B cell (primary cell): ENCODE results near the gene MBOAT7. TPM values are rescaled to one million over a fixed set of nuclear protein-coding genes. Genes with fewer than 3 reads are reported as not detected.

Experiments
- ATAC-seq: fragments of 200-7000 bp; cut with Tn5 transposase; one replicate; pipeline ENCODE4 v1.10.0; 2021; ENCODE audit warnings: low read depth, mild to moderate bottlenecking, moderate number of reproducible peaks, moderate library complexity
- CTCF ChIA-PET: fragments of 350-600 bp; sonication (Branson Sonifier 250); formaldehyde crosslinking; loops from one replicate; lab custom pipeline; 2021; ENCODE audit warnings: antibody characterized with exemption, inconsistent platforms; lab: Charles Lee
- POLR2A ChIA-PET: fragments of 350-600 bp; sonication (Branson Sonifier 250); formaldehyde crosslinking; loops from one replicate; lab custom pipeline; 2021; ENCODE audit warnings: antibody characterized with exemption; lab: Charles Lee
- DNase-seq: peaks from one replicate; pipeline ENCODE4 v3.0.0; 2013
- H2AFZ ChIP-seq: 2 replicates; pipeline ENCODE4 v1.6.1; 2012; ENCODE audit warnings: mild to moderate bottlenecking, low read depth, low read length; ENCODE audit not compliant: insufficient read depth, poor library complexity, severe bottlenecking
- H3K27ac ChIP-seq, 2 donors: 1 replicate in 1 of 2; 2 replicates in 1 of 2; pipeline ENCODE4 v1.5.1; 2012 to 2013; ENCODE audit warnings: low read length in 2 of 2, mild to moderate bottlenecking in 2 of 2, moderate library complexity in 1 of 2
- H3K27me3 ChIP-seq, 4 experiments: fragments of 200-600 bp in 1 of 4; sonication (generic) in 1 of 4; replicated peaks in 1 of 4; 1 replicate in 2 of 4; 2 replicates in 2 of 4; pipeline versions ENCODE4 v1.6.1 to v1.7.0; 2013 to 2016; ENCODE audit warnings: low read length in 3 of 4, mild to moderate bottlenecking in 2 of 4, mixed read lengths in 1 of 4, moderate library complexity in 1 of 4; ENCODE audit not compliant: insufficient read depth in 4 of 4, control insufficient read depth in 3 of 4; ENCODE audit errors: control extremely low read depth in 1 of 4
- H3K36me3 ChIP-seq, 2 experiments: replicated peaks in 1 of 2; 1 replicate in 1 of 2; 2 replicates in 1 of 2; pipeline versions ENCODE4 v1.6.1 to v1.7.1; 2013; ENCODE audit warnings: low read length in 1 of 2; ENCODE audit not compliant: insufficient read depth in 2 of 2, control insufficient read depth in 1 of 2; ENCODE audit errors: control extremely low read depth in 1 of 2, extremely low read depth in 1 of 2
- H3K4me1 ChIP-seq, 2 donors: fragments of 200-600 bp in 1 of 2; sonication (generic) in 1 of 2; 1 replicate in 1 of 2; 2 replicates in 1 of 2; pipeline versions ENCODE4 v1.5.1 to v1.6.1; 2013 to 2017; ENCODE audit warnings: low read length in 2 of 2; ENCODE audit not compliant: control insufficient read depth in 2 of 2, insufficient read depth in 2 of 2
- H3K4me2 ChIP-seq: replicated peaks from 2 replicates; pipeline ENCODE3; 2012; ENCODE audit warnings: mild to moderate bottlenecking, low read depth, low read length; ENCODE audit not compliant: poor library complexity, severe bottlenecking
- H3K4me3 ChIP-seq, 5 experiments: fragments of 200-600 bp in 1 of 5; sonication (generic) in 1 of 5; 1 replicate in 3 of 5; 2 replicates in 2 of 5; pipeline versions ENCODE4 v1.5.1 to v1.7.0; 2011 to 2016; ENCODE audit warnings: low read length in 4 of 5, mild to moderate bottlenecking in 4 of 5, low read depth in 2 of 5, control low read depth in 1 of 5, moderate library complexity in 1 of 5; ENCODE audit not compliant: insufficient read depth in 1 of 5; ENCODE audit errors: control extremely low read depth in 1 of 5, extremely low read depth in 1 of 5
- H3K79me2 ChIP-seq: fragments of 200-600 bp; sonication (generic); one replicate; pipeline ENCODE4 v1.6.0; 2016; ENCODE audit warnings: low read length; ENCODE audit not compliant: control insufficient read depth, insufficient read depth
- H3K9ac ChIP-seq: fragments of 200-600 bp; sonication (generic); 2 replicates; pipeline ENCODE4 v1.6.1; 2017; ENCODE audit warnings: mild to moderate bottlenecking, low read length, moderate library complexity
- H3K9me3 ChIP-seq, 3 donors: one replicate each; pipeline versions ENCODE4 v1.6.1 to v1.7.1; 2013; ENCODE audit warnings: low read length in 2 of 3; ENCODE audit not compliant: control insufficient read depth in 2 of 3, insufficient read depth in 1 of 3; ENCODE audit errors: control extremely low read depth in 1 of 3
- H4K20me1 ChIP-seq: 2 replicates; pipeline ENCODE4 v1.6.0; 2012; ENCODE audit warnings: mild to moderate bottlenecking, low read length; ENCODE audit not compliant: insufficient read depth, control insufficient read depth, poor library complexity, severe bottlenecking
- H3K27ac Mint-ChIP-seq: one replicate; pipeline ENCODE4 v1.8.0; 2021; ENCODE audit warnings: mixed read lengths
- H3K27me3 Mint-ChIP-seq: one replicate; pipeline ENCODE4 v1.8.0; 2021; ENCODE audit warnings: mixed read lengths
- H3K4me1 Mint-ChIP-seq: one replicate; pipeline ENCODE4 v1.8.0; 2021; ENCODE audit warnings: mixed read lengths
- H3K4me3 Mint-ChIP-seq: one replicate; pipeline ENCODE4 v1.8.0; 2021; ENCODE audit warnings: mixed read lengths
- H3K9me3 Mint-ChIP-seq: one replicate; pipeline ENCODE4 v1.8.0; 2022; ENCODE audit warnings: mixed read lengths; ENCODE audit not compliant: insufficient read depth
- EZH2 ChIP-seq: IDR thresholded peaks from 2 replicates; pipeline ENCODE4 v1.6.1; 2012; ENCODE audit warnings: borderline replicate concordance, low read depth, mild to moderate bottlenecking, moderate library complexity, low read length; ENCODE audit not compliant: insufficient read depth, poor library complexity, severe bottlenecking
- WGBS: methylation state at CpG from one replicate; pipeline ENCODE4 v1.1.5; 2013; ENCODE audit warnings: missing lambda C conversion rate; ENCODE audit not compliant: insufficient coverage; 5-methylcytosine and 5-hydroxymethylcytosine counted together
- intact Hi-C: fragments of 100-400 bp; cut with micrococcal nuclease; formaldehyde crosslinking; loops from one replicate; pipeline ENCODE4 v1.10.0; 2022
- polyA plus RNA-seq: library from polyadenylated mRNA; depleted of rRNA; stranded (reverse); fragments of >200 nt; gene quantifications from 2 replicates; pipeline ENCODE4 v1.2.3, GENCODE V29; 2012
- total RNA-seq, 2 donors: library from RNA; stranded (reverse); fragments of 120-200 nt in 1 of 2; gene quantifications; 1 replicate in 1 of 2; 2 replicates in 1 of 2; pipeline versions ENCODE4 v1.2.3 to v1.2.4, GENCODE V29; 2013 to 2022
- TF ChIP-seq, protein P1 (sequence below): fragments of 200-600 bp; IDR thresholded peaks from one replicate; pipeline ENCODE4 v1.8.0; 2022; ENCODE audit warnings: antibody characterized with exemption, mild to moderate bottlenecking

Gene MBOAT7
- total and polyA plus RNA-seq, 2 donors (not counting 1 experiment from before 2014, with no cell fraction given): 22.3 to 34.8 TPM

DNA sequence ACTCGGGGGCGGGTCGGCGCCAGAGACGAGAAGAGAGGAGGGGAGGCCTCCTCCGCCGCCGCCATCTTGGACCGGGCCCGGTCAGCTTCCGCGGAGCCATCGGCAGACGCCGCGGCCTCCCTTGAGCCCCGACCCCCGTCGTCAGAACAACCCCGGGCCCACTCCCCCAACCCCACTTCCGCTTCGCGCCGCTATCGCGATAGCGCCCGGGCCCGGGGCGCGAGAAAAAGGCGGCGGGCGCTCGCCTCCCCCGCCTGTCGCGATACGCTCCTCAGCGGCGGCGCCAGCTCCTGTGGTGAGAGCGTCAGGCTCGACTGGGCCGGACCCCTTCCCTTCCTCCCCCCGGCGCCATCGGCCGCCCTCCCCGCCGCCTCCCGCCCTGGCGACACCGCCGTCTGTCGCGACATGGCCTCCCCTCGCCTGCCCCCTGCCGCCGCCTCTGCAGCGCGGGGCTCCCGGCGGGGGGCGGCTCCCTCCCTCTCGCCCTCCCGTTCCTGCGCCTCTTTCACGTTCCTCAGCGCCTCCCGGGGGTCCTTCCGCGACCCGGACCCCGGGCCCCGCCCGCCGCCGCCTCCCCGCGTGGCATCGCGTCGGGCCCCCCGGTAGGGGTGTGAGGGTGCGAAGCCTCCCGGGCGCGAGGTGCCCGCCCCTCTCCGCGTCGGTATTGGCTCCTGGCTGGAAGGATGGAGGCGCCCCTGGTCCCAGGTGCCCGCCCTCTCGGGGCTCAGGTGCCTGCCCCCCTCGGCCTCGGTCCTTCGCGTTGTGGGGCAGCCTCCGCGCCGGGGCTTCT, 51.5 kb downstream of the MBOAT7 start, which contains the start of gene CNOT3:
CNOT3 (plus strand) TSS at position 64 of the 790 bp plus-strand sequence. CDS start 5,217 bp downstream, outside the sequence.
- DNase-seq (no peak), ATAC-seq (no peak)
- Mint-ChIP-seq H3K9me3 (no peaks in the 10 kb centered on the region), H3K4me3 (peak within 1 kb of the TSS; percentile 89), H3K27me3 (peaks cover 4% of the 10 kb centered on the region), H3K4me1 (peaks cover 49% of the 10 kb centered on the region), H3K27ac (peak within 1 kb of the TSS; percentile 90)
- TF ChIP-seq, protein P1, sequence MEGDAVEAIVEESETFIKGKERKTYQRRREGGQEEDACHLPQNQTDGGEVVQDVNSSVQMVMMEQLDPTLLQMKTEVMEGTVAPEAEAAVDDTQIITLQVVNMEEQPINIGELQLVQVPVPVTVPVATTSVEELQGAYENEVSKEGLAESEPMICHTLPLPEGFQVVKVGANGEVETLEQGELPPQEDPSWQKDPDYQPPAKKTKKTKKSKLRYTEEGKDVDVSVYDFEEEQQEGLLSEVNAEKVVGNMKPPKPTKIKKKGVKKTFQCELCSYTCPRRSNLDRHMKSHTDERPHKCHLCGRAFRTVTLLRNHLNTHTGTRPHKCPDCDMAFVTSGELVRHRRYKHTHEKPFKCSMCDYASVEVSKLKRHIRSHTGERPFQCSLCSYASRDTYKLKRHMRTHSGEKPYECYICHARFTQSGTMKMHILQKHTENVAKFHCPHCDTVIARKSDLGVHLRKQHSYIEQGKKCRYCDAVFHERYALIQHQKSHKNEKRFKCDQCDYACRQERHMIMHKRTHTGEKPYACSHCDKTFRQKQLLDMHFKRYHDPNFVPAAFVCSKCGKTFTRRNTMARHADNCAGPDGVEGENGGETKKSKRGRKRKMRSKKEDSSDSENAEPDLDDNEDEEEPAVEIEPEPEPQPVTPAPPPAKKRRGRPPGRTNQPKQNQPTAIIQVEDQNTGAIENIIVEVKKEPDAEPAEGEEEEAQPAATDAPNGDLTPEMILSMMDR: peak; percentile 37
- TF ChIP-seq EZH2: no peak
- H3K79me2 ChIP-seq: peaks cover 53% of the 10 kb centered on the region
- H3K4me3 ChIP-seq: peak within 1 kb of the TSS; percentile 28 to 94 (median 79)
- peaks cover 0 to 13% (median 2%) of the 10 kb centered on the region in 4 experiments for H3K27me3 ChIP-seq
- WGBS: under 1% methylated on average over 99 of the region's 103 CpGs
- peaks cover 51% of the 10 kb centered on the region for H4K20me1 ChIP-seq
- peak within 1 kb of the TSS; percentile 74 to 96 for H3K27ac ChIP-seq
- H3K9me3 ChIP-seq: no peaks in the 10 kb centered on the region
- peak within 1 kb of the TSS; percentile 96 for H3K4me2 ChIP-seq
- peaks cover 0 to 25% of the 10 kb centered on the region in 2 experiments for H3K36me3 ChIP-seq
- intact Hi-C loops: loop anchor here (1.0 kb wide), 8 partner anchors 21 to 326 kb away; partner anchors contain the start of genes LENG1, LENG8, NDUFA3 and PRPF31
- peaks cover 24 to 32% of the 10 kb centered on the region in 2 donors for H3K4me1 ChIP-seq
- ChIA-PET CTCF (interaction anchor here (1.0 to 2.0 kb wide), 7 partner anchors 18 to 345 kb away, joined by 3 to 7 read pairs (median 5); partner anchors contain the start of genes LENG1, PRPF31 and TFPT), POLR2A (interaction anchor here (0.6 to 1.8 kb wide), 10 partner anchors 17 to 556 kb away, joined by 3 to 25 read pairs (median 4); partner anchors contain the start of genes LENG1, LENG8, MBOAT7 and NDUFA3)
- peak within 1 kb of the TSS; percentile 93 for H3K9ac ChIP-seq
- H2AFZ ChIP-seq: peak within 1 kb of the TSS; percentile 81
